Brain pericyte (primary cell): ENCODE data around the gene ROR2.
"Not testable (repeated sequence)": the region's sequence is repeated elsewhere in the genome, so short reads cannot be mapped to it uniquely, and the experiment has no call there.

ENCODE experiments used
- DNase-seq: peaks from one replicate; pipeline ENCODE4 v3.0.0-alpha.2; 2012; ENCODE audit warnings: low read depth, low spot score

ROR2 gene

DNA sequence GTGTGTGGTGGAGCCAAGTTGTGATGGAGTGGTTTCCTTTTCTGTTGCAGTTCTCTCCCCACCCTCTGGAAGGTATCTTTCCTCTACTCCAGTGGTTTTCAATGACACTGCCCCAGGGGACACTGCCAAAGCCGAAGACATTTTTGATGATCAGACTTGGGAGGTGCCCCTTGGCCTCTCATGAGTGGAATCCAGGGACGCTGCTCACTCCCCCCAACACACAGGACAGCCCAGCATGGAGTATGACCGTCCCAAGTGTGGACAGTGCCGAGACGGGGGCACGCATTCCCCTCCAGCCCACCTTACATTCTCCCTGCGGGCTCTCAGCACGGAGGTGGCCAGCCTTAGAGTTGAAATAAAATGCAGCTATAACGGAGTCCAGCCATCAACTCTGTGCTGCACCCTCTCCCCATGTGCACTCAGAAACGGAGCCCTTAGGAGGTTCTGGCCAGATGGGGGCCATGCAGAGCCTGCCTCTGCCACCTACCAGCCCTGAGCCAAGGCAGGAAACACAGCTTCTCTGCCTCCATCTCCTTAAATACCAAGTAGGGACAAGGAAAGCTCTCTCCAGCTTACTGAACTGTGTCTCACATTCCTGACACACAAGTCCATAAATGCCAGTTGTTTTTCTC lies 150.8 kb downstream of the ROR2 start:
- DNase-seq = no peak

DNA sequence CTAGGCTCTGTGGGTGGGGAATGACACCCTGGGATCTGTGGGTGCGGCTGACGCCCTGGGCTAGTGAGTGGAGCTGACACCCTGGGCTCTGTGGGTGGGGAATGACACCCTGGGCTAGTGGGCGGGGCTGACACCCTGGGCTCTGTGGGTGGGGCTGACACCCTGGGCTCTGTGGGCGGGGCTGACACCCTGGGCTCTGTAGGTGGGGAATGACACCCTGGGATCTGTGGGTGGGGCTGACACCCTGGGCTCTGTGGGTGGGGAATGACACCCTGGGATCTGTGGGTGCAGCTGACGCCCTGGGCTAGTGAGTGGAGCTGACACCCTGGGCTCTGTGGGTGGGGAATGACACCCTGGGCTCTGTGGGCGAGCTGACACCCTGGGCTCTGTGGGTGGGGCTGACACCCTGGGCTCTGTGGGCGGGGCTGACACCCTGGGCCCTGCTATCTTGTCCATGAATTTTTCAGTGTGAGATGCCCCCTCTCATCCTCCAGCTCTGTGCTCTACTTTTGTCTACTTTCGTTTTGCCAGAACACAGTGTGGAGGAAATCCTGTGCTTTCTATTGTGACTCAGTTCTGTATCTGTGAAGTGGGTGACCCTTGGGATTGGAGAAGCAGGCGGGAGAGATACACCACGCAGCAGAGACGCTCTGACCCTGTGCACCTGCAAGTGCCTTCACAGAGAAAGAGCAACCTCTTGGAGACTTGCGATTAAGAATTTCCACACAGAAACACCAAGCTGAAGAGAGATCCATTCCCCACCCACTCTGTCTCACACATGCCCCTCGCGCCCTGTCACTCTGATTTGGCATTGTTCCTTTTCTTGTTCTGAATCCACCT lies 151.5 kb downstream of the ROR2 start:
- DNase-seq = not testable (repeated sequence)

DNA sequence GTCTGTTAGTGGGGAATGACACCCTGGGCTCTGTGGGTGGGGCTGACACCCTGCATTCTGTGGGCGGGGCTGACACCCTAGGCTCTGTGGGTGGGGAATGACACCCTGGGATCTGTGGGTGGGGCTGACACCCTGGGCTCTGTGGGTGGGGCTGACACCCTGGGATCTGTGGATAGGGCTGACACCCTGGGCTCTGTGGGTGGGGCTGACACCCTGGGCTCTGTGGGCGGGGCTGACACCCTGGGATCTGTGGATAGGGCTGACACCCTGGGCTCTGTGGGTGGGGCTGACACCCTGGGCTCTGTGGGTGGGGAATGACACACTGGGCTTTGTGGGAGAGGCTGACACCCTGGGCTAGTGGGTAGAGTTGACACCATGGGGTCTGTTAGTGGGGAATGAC lies 152.5 kb downstream of the ROR2 start:
- DNase-seq = not testable (repeated sequence)

DNA sequence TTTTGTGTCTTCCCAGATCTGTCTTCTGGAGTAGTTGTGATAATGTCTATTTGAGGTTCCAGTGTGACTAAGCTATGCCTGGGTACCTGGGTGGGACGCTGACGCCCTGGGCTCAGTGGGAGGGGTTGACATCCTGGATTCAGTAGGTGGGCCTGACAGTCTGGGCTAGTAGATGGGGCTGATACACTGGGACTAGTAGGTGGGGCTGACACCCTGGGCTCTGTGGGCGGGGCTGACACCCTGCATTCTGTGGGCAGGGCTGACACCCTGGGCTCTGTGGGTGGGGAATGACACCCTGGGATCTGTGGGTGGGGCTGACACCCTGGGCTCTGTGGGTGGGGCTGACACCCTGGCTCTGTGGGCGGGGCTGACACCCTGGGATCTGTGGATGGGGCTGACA lies 153.5 kb downstream of the ROR2 start:
- not testable (repeated sequence) for DNase-seq

DNA sequence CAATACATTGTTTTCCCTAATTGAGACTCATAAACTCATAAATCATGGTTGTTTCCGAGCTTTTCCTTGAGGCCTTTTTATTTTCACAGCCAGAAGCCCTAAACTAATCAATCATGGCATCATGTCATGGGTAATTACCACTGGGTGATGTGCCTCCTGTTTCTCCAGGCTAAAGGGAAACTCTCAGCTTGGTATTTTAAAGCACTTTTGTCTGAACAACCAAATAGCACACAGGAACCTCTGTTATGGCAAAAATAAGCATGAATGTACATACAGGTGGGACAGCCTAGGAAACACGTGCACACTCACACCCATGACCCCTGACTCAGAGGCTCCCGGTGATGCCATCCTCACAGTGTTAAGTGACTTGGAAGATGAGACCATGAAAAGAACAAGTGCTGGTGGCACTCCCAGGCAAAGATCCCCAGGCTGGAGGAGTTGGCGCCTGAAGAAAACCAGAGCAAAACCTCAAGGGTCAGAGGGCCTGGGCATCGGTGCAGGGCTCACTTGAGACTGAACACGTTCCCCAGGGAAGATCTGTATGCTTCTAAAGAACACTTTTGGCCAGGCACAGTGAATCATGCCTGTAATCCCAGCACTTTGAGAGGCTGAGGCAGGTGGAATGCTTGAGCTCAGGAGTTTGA lies 154.3 kb downstream of the ROR2 start:
- no peak for DNase-seq

- DNase-seq = not testable (repeated sequence)
These were observed 156.7 kb downstream of the ROR2 start for GRCh38 chr9:91793371-91793770.

DNA sequence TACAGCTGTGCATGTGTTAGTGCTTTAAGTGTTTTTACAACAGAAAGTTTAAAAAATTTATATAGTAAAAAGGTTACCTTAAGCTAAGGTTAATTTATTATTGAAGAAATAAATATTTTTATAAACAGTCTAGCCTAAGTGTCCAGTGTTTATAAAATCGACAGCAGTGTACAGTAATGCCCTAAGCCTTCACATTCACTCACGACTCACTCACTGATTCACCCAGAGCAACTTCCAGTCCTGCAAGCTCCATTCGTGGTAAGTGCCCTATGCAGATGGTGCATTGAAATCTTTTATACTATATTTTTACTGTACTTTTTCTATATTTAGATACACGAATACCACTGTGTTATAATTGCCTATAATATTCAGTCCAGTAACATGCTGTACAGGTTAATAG lies 159.1 kb downstream of the ROR2 start:
- DNase-seq = no peak

- no peak for DNase-seq
These were observed 160.1 kb downstream of the ROR2 start for GRCh38 chr9:91789941-91790340.

- no peak for DNase-seq
These were observed 162.1 kb downstream of the ROR2 start for GRCh38 chr9:91787931-91788330.

DNA sequence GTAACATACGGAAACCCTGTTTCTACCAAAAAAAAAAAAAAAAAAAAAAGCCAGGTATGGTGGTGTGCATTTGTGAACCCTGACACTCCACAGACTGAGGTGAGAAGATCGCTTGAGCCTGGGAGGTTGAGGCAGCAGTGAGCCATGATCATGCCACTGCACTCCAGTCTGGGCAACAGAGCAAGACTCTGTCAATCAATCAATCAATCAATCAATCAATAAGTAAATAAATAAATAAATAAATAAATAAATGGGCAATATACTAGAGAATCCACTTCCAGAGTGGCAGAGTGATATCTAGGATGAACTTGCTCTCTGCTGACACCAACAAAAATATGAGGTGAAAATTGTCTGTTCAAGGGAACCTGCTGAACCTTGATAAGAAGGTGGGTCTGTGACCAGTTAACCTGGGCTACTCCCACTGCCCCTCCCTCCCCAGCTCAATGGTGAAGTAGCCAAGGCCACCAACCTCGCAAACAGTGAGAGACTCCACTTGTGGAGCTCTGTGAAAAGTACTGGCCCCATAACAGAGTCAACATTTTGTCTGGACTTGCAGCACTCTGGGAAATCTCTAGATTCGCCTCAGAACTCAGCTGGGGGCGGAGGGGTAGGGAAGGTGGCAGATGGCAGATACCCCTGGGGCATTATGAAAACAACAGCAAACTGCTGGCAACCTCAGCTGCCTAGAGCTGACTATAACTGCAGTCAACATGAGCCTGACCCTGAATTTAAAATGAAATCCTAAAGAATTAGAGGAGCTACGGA lies 163.7 kb downstream of the ROR2 start:
- DNase-seq = no peak

DNA sequence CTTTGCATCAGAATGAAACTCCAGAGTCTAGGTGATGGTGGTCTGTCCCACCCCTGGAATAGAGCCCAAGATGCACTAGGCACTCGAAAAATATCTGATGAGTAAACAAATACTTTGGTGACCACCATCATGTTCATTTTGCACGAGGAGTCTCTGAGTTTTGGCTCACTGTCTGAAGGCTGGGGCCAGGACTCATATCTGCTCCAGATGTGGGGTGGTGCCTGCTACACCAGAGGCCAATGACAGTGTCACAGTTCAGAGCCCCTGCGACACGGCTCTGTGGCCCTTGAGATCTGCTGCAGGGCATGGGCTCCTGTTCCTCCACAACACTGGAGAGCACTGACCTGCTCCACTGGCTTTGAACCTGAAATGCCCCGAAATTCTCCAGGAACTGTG lies 164.6 kb downstream of the ROR2 start:
- no peak for DNase-seq

GRCh38 chr9:91784673-91785446 lies 165.2 kb downstream of the ROR2 start:
- no peak for DNase-seq

DNA sequence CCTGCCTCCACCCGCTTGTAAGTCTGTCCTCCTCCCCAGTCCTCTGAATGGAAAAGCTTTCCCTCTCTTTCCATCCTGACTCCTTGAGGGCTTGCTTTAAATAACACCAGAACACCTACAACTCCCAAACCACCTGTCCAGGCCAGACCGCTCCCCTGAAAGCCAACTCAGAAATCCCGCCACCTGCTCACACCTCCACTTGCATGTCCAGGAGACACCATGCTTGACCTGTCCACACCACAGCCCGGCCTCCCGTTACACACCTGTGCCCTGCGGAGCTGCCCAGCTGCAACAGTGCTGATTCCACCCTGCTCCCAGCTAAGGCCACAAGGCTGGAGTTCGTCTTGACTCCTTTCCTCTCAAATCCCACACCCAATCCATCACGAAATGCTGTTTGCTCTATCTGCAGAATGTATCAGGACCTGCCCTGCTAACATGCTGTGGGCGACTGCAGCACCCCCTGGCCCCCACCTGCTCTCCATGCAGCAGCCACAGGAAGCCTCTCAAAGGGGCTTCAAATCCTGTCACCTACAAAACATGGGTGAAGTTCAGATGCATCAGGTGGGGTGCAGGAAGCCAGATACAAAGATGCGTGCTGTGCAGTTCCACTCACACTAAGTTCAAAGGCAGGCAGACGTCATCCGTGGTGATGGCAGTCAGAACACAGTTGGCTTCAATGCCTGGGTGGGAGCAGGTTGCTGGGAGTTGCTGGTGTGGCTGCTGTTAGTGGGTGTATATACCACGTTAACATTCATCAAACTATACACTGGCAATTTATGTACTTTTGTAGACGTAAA lies 166.0 kb downstream of the ROR2 start:
- DNase-seq = no peak

- no peak for DNase-seq
These were observed 166.6 kb downstream of the ROR2 start for GRCh38 chr9:91783411-91783810.

- no peak for DNase-seq
These were observed 167.3 kb downstream of the ROR2 start for GRCh38 chr9:91782708-91783214.

DNA sequence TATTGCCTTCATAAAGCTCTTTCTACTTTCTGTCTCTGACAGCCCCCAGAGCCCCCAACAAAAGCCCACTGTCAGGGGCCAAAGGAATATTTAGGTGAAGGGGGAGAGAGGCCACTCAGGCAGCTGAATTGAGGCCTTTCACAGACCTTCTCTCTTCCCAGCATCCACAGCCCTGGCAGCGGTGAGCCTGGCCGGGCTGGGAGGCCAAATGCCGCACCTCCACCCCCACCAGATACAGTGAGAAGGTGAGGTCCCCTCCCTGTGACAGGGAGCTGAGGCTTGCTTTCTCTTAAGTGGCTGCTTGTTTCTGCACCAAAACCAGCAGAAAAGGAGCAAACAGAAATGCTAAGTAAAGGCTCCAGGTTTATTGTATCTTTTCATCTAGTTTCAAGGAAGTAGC lies 168.1 kb downstream of the ROR2 start:
- DNase-seq = no peak

- no peak for DNase-seq
These were observed 168.9 kb downstream of the ROR2 start for GRCh38 chr9:91781116-91781515.

DNA sequence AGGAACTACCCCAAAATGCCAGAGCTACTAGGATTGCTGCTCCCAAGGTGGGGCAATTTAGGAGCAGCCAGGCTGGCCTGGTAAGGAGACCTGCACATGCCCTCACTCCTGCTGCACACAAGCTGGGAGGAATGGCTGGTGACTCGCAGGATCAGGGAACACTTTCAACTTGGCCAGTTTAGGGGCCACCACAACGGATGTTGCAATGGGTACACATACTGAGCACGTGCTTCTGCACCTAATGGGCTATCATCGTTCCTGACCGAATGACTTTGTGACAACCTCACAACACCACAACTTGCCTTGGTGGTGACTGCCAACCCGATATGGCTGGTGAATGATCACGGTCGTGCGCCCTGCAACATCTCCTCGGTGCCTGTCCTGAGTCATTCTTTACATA lies 172.0 kb downstream of the ROR2 start:
- DNase-seq = no peak

DNA sequence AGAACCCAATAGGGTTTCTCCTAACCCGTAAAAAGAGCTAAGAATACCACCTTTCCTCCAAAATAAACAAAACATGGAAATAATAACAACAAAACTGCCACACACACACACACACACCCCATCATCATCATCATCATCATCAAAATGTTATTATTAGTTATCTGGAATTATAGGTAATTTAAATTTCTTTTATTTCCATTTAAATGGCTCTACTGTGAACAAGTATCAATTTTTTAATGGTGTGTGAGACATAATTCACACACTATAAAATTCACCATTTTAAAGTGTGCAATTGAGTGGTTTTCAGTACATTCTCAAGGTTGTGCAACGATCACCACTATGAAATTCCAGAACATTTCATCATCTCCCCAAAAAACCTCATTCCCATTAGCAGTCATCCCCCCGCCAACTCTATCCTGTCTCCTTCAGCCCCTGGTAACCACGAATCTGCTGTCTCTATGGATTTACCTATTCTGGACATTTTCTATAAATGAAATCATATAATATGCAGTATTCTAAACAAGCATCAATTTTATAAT lies 172.7 kb downstream of the ROR2 start:
- DNase-seq = no peak
